HG02943 (cell line): ENCODE results near the gene RFC2.

Source experiments
- ATAC-seq: cut with Tn5 transposase; IDR thresholded peaks from one replicate; pipeline ENCODE4 v1.9.1; 2021; ENCODE audit warnings: mild to moderate bottlenecking, low read depth, moderate library complexity; ENCODE audit not compliant: unreplicated experiment

RFC2 gene

GRCh38 chr7:74254129-74254857 is at the start of gene RFC2:
Gene RFC2 (minus strand): TSS chr7:74254399. CDS start chr7:74254383, 16 bp downstream.
- ATAC-seq = peak; percentile 89

DNA sequence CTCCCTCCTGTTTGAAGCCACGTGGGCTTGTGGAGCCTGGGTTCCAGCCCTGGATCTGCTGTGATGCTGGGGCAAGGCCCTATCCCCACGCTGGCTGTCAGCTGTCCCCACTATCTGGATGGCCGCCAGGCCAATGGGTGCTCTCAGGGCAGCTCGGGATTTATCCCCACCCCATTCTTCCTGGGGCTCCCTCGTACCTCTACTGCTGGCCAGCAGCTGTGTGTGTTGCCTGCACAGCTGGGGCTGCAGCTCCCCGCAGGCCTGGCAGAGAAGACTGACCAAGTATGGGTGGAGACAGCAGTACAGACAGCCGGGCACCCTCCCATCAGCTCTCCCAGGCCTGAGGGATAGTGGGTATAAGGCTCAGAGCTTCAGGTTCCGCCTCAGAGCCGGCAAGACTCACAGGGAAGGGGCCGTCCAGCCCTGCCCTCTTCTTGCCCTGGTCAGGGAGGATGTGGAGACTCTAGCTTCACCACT is 48.6 kb upstream of the RFC2 start:
- no peak for ATAC-seq

GRCh38 chr7:74300926-74301325 is 46.7 kb upstream of the RFC2 start:
- no peak for ATAC-seq

DNA sequence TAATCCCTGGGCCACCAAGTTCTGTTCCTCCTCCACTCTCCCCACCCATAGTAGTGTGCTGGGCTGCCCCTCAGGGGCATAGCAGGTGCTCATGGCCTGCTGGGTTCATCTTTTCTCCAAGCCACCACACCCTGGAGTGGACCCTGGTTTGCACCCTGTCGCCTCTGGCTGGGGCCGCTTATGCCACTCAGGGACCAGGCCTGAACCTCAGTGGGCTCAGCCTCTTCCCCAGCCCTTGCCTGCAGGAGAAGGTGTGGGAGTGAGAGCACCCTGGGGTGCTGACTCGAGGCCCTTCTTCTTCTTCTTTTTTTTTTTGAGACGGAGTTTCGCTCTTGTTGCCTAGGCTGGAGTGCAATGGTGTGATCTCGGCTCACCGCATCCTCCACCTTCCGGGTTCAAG is 45.2 kb upstream of the RFC2 start:
- ATAC-seq = no peak

- ATAC-seq = no peak
Measured at GRCh38 chr7:74297516-74298233, 43.5 kb upstream of the RFC2 start.

GRCh38 chr7:74294191-74294998 is 40.2 kb upstream of the RFC2 start:
- no peak for ATAC-seq

- no peak for ATAC-seq
Measured at GRCh38 chr7:74293577-74293908, 39.3 kb upstream of the RFC2 start.

DNA sequence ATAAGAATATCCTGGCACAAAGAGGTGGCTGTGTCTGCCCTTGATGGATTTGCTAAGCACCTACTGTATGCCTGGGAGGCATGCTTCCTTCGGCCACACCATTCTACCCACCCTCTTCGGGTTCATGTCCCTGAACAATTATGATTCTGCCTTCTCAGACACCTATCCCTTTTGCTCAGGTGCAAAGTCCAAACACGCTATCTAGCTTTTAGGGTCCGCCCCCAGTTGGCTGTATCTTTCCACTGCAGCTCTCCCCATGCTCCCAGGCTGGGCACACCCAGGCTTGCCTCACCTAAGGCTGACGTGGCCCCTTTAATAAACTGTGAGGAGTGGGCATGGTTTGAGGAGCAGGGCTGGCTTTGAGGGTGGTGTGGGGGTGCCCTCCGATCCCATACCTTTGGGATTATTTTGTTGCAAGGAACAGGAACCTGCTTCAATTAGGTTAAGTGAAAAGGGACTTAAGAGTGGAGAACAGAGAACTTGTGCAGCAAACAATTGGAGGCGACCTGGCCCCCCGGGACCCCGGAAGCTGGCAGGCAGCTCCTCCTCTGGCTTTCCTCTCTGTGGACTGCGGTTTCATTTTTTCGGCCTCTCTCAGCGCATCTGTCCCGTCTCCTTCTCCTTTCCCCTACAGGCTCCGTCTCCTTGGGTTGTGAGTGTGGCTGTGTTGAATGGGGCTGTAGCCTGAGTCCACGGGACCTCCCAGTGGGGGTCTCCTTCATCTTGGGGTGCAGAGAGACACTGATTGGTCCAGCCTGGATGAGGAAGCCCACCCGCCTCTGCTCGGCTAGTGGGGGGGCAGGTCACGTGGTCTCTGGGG is 38.8 kb upstream of the RFC2 start:
- ATAC-seq = no peak

- no peak for ATAC-seq
Measured at GRCh38 chr7:74291535-74291934, 37.3 kb upstream of the RFC2 start.

- ATAC-seq = no peak
Measured at GRCh38 chr7:74290981-74291441, 36.8 kb upstream of the RFC2 start.

DNA sequence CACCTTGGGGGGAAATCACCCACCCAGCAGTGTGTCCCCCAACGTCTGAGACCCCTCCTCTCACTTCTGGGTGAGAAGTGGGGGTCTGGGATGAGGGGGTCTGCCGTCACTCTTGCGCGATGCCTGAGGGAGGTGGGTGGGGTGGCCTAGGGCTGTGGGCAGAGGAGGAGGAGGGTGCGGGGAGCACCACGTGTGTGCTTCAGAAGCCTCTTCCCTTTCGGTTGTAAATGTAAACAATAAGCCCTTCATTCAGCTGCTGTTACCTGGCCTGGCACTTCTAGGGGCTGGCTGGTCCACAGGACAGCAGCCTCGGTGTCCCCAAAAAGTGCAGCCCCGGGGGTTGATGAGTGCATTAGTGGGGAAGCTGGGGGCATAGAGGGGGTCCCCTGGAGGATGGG is 36.4 kb upstream of the RFC2 start:
- ATAC-seq = no peak

DNA sequence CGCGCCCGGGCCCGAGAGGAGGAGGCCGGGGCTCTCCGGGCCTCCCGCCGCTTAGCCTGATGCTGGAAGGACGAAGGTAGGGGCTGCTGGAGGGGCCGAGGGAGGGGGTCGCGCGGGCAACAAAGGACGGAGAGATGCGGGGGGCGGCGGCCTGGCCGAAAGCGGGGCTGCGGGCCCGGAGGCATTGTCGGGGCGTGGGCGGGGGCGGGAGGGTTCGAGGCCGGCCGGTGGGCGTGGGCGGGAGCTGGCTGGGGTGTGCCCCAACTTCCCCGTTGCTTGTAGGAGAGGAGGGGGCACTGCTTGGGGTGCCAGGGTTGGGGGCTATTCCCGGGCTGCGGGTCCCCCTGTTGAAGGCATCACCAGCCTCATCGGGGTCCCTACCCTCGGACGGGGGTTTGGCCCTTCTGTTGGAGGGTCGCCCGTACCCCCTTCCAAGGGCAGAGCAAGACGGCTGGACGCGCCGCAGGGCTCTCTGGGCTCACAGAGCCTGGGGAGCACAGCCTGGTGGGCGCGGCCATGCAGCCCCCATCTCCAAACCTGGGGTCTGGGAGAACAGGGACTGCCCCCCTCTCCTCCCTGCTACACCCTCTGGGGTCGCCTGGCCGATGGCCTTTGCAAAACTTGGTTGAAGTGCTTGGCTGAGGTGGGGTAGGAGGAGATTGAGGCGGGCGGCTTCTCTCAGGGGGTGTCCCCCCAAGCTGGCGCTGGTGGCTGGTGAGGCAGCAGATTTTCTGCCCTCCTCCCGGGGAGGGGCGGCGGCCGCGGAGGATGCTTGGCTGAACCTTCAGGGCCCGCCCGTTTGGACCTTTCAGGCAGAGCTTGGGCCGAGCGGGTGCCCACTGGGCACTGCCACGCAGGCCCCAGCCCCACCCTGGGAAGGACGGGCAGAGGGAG is 35.7 kb upstream of the RFC2 start:
- no peak for ATAC-seq

DNA sequence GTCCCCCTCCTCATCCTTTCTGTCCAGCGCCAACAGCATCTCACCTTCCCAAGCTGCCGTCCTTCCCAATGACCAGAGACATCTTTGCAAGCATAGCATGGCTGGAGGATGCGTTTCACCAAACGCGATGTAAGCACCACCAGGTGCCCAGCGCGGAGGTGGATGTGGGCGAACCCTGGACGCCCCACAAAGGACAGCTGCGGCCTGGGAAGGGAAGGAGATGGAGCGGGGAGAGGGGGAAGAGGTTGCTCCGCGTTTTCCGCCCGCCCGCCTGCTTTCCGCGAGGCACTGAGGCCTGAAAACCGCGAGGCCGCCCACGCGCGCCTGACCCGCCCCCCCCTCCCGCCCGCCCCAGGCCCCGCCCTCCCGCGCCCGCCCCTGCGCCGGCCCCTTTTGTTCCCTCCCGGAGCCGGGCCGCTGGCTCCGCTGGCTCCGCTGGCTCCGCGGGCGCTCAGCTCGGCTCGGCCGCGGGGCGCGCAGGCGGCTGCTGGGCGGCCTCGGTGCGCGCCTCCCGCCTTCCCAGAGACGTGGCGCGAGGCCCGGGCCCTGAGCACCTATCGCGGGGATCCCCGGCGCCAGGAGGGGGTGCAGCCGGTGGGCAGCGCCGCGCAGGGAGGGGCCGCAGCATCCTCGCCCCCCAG is 34.9 kb upstream of the RFC2 start, which contains the start of gene CLIP2:
Gene CLIP2 (plus strand): TSS at position 390 of the 641 bp plus-strand sequence. CDS start 28,140 bp downstream, outside the sequence.
- ATAC-seq = peak; percentile 44

GRCh38 chr7:74288034-74288881 is 34.1 kb upstream of the RFC2 start:
- no peak for ATAC-seq

DNA sequence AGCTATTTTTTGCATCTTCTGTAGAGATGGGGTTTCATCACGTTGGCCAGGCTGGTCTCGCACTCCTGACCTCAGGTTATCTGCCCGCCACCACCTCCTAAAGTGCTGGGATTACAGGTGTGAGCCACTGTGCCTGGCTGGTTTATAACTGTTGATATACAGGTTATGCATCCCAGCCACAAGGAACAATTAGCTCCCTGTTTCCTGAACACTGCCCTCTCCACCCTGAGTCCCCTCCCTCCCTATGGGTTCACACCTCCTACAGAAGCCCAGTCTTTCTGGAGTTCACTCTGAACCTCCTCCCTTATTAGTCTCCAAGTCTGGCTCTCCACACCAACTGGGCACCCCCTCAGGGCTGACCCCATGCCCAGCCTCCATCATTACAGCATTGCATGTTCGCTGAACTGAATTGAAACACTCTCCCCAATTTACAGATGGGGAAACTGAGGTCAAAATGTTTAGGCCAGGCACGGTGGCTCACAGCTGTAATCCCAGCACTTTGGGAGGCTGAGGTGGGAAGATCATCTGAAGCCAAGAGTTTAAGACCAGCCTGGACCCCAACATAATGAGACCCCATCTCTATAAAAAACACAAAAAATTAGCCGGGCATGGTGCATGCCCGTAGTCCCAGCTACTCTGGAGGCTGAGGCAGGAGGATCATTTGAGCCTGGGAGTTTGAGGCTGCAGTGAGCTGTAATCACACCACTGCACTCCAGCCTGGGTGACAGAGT is 33.3 kb upstream of the RFC2 start:
- ATAC-seq = no peak

DNA sequence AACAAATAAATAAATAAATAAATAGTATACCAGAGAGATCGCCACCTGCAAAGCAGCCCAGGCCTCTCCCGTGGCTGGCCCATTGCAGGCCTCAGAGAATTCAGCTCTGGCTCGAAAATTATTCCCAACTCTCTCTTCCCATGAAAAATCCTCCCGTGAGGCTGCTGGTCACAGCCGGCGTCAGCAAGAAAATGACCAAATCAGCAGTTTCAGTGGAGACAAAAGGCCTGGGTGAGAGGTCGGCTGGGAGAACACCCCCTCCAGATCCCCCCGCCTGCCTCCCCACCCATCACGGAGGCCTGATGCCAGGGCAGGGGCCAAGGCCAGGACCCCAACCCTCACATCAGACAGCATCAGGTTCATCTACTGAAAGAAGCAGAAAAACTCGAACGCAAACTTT is 31.9 kb upstream of the RFC2 start:
- ATAC-seq = no peak

GRCh38 chr7:74284781-74285259 is 30.6 kb upstream of the RFC2 start:
- no peak for ATAC-seq
